HCT116 (cell line): ENCODE data around the gene MDM2. TPM values are rescaled to one million over a fixed set of nuclear protein-coding genes. Genes with fewer than 3 reads are reported as not detected.
"Not testable (repeated sequence)": the region's sequence is repeated elsewhere in the genome, so short reads cannot be mapped to it uniquely, and the experiment has no call there.

Experiments
- ATAC-seq: fragments of 200-7000 bp; cut with Tn5 transposase; 2 replicates; pipeline ENCODE4 v1.9.1; 2020; ENCODE audit warnings: mild to moderate bottlenecking, moderate library complexity
- BruUV-seq: library from RNA; stranded (reverse); fragments of 400-500 nt; replicated peaks from 2 replicates; lab custom pipeline; 2021; lab: Mats Ljungman, UMichigan
- CTCF ChIA-PET: fragments of 300-600 bp; sonication (Branson Sonifier 250); formaldehyde crosslinking; loops from one replicate; lab custom pipeline; 2021; ENCODE audit warnings: antibody characterized with exemption; lab: Charles Lee
- POLR2A ChIA-PET: fragments of 300-600, 350-600 bp; sonication (Branson Sonifier 250); formaldehyde crosslinking; loops from one replicate; lab custom pipeline; 2021; ENCODE audit warnings: antibody characterized with exemption; lab: Charles Lee
- RAD21 ChIA-PET, 2 experiments: fragments of 300-600 bp; sonication (Branson Sonifier 250); formaldehyde crosslinking; loops; one replicate each; lab custom pipeline; 2023; ENCODE audit warnings: low total read pairs in 2 of 2; ENCODE audit not compliant: uncharacterized antibody in 2 of 2, unreplicated experiment in 2 of 2, low non-redundant PET in 1 of 2; lab: Charles Lee
- DNase-seq: peaks from one replicate; pipeline ENCODE4 v3.0.0-alpha.2; 2010; ENCODE audit warnings: low read depth, low spot score
- H2AFZ ChIP-seq: fragments of 200-600 bp; shearing (Covaris generic), sonication (generic); 2 replicates; pipeline ENCODE4 v1.6.1; 2017; ENCODE audit warnings: low read depth, mixed run types, mixed read lengths, antibody characterized with exemption, low read length; ENCODE audit not compliant: poor library complexity, severe bottlenecking
- H3K27ac ChIP-seq: 2 replicates; pipeline ENCODE4 v1.5.1; 2012; ENCODE audit warnings: low read depth, low read length
- H3K27me3 ChIP-seq: fragments of 200-600 bp; sonication (generic); 2 replicates; pipeline ENCODE4 v1.6.1; 2016; ENCODE audit warnings: mixed run types, low read length, mixed read lengths; ENCODE audit not compliant: insufficient read depth
- H3K36me3 ChIP-seq, 2 experiments: fragments of 200-500 bp in 1 of 2; fragments of 200-600 bp in 1 of 2; sonication (Bioruptor generic) in 1 of 2; sonication (generic) in 1 of 2; 2 replicates each; pipeline versions ENCODE4 v1.5.1 to v1.6.1; 2014 to 2016; ENCODE audit warnings: low read length in 2 of 2, inconsistent platforms in 1 of 2, mixed read lengths in 1 of 2, mixed run types in 1 of 2; ENCODE audit not compliant: insufficient read depth in 2 of 2, control insufficient read depth in 1 of 2
- H3K4me1 ChIP-seq, 2 experiments: fragments of 200-600 bp in 1 of 2; sonication (generic) in 1 of 2; 2 replicates each; pipeline versions ENCODE4 v1.5.1 to v1.6.1; 2012 to 2017; ENCODE audit warnings: low read length in 2 of 2, inconsistent platforms in 1 of 2, mild to moderate bottlenecking in 1 of 2, mixed read lengths in 1 of 2, mixed run types in 1 of 2, moderate library complexity in 1 of 2; ENCODE audit not compliant: insufficient read depth in 2 of 2, control insufficient read depth in 1 of 2
- H3K4me2 ChIP-seq: fragments of 200-600 bp; sonication (generic); 2 replicates; pipeline ENCODE4 v1.6.1; 2017; ENCODE audit warnings: mixed run types, low read length, mixed read lengths
- H3K4me3 ChIP-seq, 2 experiments: fragments of 200-600 bp in 1 of 2; sonication (generic) in 1 of 2; replicated peaks in 1 of 2; 2 replicates each; pipeline ENCODE4 v1.5.1; 2011 to 2016; ENCODE audit warnings: low read length in 2 of 2, control low read depth in 1 of 2, low read depth in 1 of 2, mild to moderate bottlenecking in 1 of 2, mixed read lengths in 1 of 2, mixed run types in 1 of 2
- H3K79me2 ChIP-seq: fragments of 200-600 bp; sonication (generic); 2 replicates; pipeline ENCODE4 v1.6.1; 2017; ENCODE audit warnings: mild to moderate bottlenecking, mixed run types, low read length, moderate library complexity, mixed read lengths; ENCODE audit not compliant: insufficient read depth
- H3K9ac ChIP-seq: fragments of 200-600 bp; sonication (generic); 2 replicates; pipeline ENCODE4 v1.6.1; 2016; ENCODE audit warnings: low read length, mixed read lengths
- H3K9me2 ChIP-seq: fragments of 200-600 bp; sonication (generic), shearing (Covaris generic); 2 replicates; pipeline ENCODE4 v1.6.1; 2017; ENCODE audit warnings: mixed run types, mild to moderate bottlenecking, moderate library complexity; ENCODE audit not compliant: insufficient read depth
- H3K9me3 ChIP-seq, 2 experiments: fragments of 200-500 bp in 1 of 2; fragments of 200-600 bp in 1 of 2; sonication (Bioruptor generic) in 1 of 2; sonication (generic) in 1 of 2; 2 replicates each; pipeline ENCODE4 v1.6.1; 2014 to 2017; ENCODE audit warnings: low read length in 2 of 2, mixed read lengths in 2 of 2, inconsistent platforms in 1 of 2, low read depth in 1 of 2, mild to moderate bottlenecking in 1 of 2, mixed run types in 1 of 2, moderate library complexity in 1 of 2; ENCODE audit not compliant: control insufficient read depth in 1 of 2, insufficient read depth in 1 of 2
- H4K20me1 ChIP-seq: fragments of 200-600 bp; sonication (generic), shearing (Covaris generic); 2 replicates; pipeline ENCODE4 v1.6.1; 2017; ENCODE audit warnings: mixed run types, mild to moderate bottlenecking, moderate library complexity; ENCODE audit not compliant: insufficient read depth
- EZH2phosphoT487 ChIP-seq: fragments of 200-600 bp; IDR thresholded peaks from 2 replicates; pipeline ENCODE4 v1.6.1; 2018; ENCODE audit warnings: antibody characterized with exemption, borderline replicate concordance
- POLR2AphosphoS5 ChIP-seq: IDR thresholded peaks from 2 replicates; pipeline ENCODE4 v1.6.1; 2011; ENCODE audit warnings: mild to moderate bottlenecking, low read depth, low read length, moderate library complexity
- intact Hi-C: fragments of 100-400 bp; cut with micrococcal nuclease; formaldehyde crosslinking; loops from 2 replicates; pipeline ENCODE4 v1.10.0; 2022
- total RNA-seq: library from RNA; stranded (reverse); gene quantifications from one replicate; pipeline ENCODE4 v1.2.1, GENCODE V29; 2021; ENCODE audit not compliant: unreplicated experiment

The MDM2 gene
- total RNA-seq, 1 experiment from 2014 or later = 170 TPM

- ChIA-PET CTCF (interaction anchor here (1.1 to 2.1 kb wide), 2 partner anchors 11 to 12 kb away, joined by 4 to 11 read pairs; partner anchors contain the start of gene MDM2), POLR2A (interaction anchor here (1.3 kb wide), 1 partner anchor 11 kb away, joined by 4 read pairs; the partner anchor contains the start of gene MDM2)
- DNase-seq, H3K4me3 ChIP-seq, H3K9me3 ChIP-seq, H3K4me1 ChIP-seq, H3K27me3 ChIP-seq, intact Hi-C loops, H3K4me2 ChIP-seq, H3K9me2 ChIP-seq, ATAC-seq, H4K20me1 ChIP-seq, RAD21 ChIA-PET, H3K27ac ChIP-seq, BruUV-seq, H3K9ac ChIP-seq, H2AFZ ChIP-seq: not testable (repeated sequence)
- Histone ChIP-seq H3K79me2 (peaks cover 95% of the 10 kb centered on the region), H3K36me3 (peaks cover 51 to 73% of the 10 kb centered on the region in 2 experiments)
These were observed 11.5 kb downstream of the MDM2 start for GRCh38 chr12:68819481-68819880.

DNA sequence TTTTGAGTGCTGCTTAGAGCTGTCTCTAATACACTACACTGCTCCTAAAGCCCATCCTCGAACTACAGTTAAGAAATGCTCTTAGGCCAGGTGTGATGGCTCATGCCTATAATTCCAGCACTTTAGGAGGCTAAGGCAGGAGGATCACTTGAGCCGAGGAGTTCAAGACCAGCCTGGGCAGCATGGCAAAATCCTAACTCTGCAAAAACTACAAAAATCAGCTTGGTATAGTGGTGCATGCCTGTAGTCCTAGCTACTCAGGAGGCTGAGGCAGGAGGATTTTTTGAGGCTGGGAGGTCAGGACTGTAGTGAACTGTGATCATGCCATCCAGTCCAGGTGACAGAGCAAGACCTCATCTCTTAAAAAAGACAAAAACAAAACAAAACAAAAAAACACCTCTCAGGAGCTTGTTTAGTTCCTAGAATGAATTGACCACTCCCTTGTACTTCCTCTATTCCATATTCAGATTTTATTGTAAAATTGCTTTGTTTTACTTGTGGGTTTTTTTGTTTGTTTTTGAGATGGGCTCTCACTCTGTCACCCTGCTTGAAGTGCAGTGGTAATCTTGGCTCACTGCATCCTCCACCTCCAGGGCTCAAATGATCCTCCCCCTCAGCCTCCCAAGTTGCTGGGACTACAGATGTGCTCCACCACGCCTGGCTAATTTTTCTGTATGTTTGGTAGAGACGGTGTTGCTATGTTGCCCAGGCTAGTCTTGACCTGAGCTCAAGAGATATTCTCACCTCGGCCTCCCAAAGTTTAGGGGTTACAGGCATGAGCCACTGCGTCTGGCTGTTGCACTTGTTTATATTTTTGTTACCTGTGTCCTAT is 13.6 kb downstream of the MDM2 start:
- Histone ChIP-seq H3K9ac (no peak overlapping the region), H3K4me2 (no peak overlapping the region), H3K27me3 (no peaks in the 10 kb centered on the region), H3K4me3 (no peak overlapping the region), H3K36me3 (peaks cover 55 to 78% of the 10 kb centered on the region in 2 experiments), H3K79me2 (peaks cover 85% of the 10 kb centered on the region), H3K9me2 (no peaks in the 10 kb centered on the region), H4K20me1 (peaks cover 9% of the 10 kb centered on the region; the same call in 1 of the 2 replicates), H3K27ac (no peak overlapping the region), H2AFZ (no peak overlapping the region), H3K4me1 (no peaks in the 10 kb centered on the region), H3K9me3 (no peaks in the 10 kb centered on the region)
- intact Hi-C loops = no loop called here
- DNase-seq = no peak
- ATAC-seq = no peak; the same call in 1 of the 2 replicates
- BruUV-seq = no TSS peak
- no peak for TF ChIP-seq EZH2phosphoT487
- TF ChIP-seq POLR2AphosphoS5 = 0 out of 2 replicates have a peak, but pooled peaks have one; percentile 12
- ChIA-PET POLR2A (no interaction called here), CTCF (interaction anchor here (1.3 to 1.6 kb wide), 2 partner anchors 8 to 9 kb away, joined by 4 to 5 read pairs; no protein-coding TSS in a partner anchor), RAD21 (no interaction called here)
